H1 (cell line): ENCODE measurements around the gene OLA1. TPM values are rescaled to one million over a fixed set of nuclear protein-coding genes. Genes with fewer than 3 reads are reported as not detected.

Experiments used
- CTCF ChIA-PET: fragments of 300-600 bp; sonication (Branson Sonifier 250); formaldehyde crosslinking; loops from one replicate; lab custom pipeline; 2021; ENCODE audit not compliant: partially characterized antibody; lab: Charles Lee
- POLR2A ChIA-PET: fragments of 300-600 bp; sonication (Branson Sonifier 250); formaldehyde crosslinking; loops from one replicate; lab custom pipeline; 2021; ENCODE audit warnings: inconsistent platforms; ENCODE audit not compliant: partially characterized antibody; lab: Charles Lee
- DNase-seq, 2 experiments: peaks; one replicate each; pipeline versions ENCODE4 v3.0.0 to v3.0.0-alpha.2; 2010 to 2022; ENCODE audit warnings: low spot score in 2 of 2, low read depth in 1 of 2, mixed read lengths in 1 of 2
- FAIRE-seq: peaks from 2 replicates; lab custom pipeline; 2011; peaks lifted over from hg19 to GRCh38; lab: Jason Lieb, UNC
- H2AFZ ChIP-seq: 2 replicates; pipeline ENCODE4 v1.8.1; 2012; ENCODE audit warnings: low read length, inconsistent platforms
- H2AK5ac ChIP-seq: 2 replicates; pipeline ENCODE4 v1.6.1; 2013; ENCODE audit warnings: low read depth, low read length
- H2BK120ac ChIP-seq: replicated peaks from 2 replicates; pipeline ENCODE3; 2013; ENCODE audit warnings: low read depth, low read length, inconsistent platforms
- H2BK12ac ChIP-seq: 2 replicates; pipeline ENCODE4 v1.6.1; 2013; ENCODE audit warnings: low read depth, low read length
- H2BK15ac ChIP-seq: 2 replicates; pipeline ENCODE4 v1.6.1; 2013; ENCODE audit warnings: low read length
- H2BK20ac ChIP-seq: 2 replicates; pipeline ENCODE4 v1.6.1; 2013; ENCODE audit warnings: low read length
- H2BK5ac ChIP-seq: 2 replicates; pipeline ENCODE4 v1.6.1; 2013; ENCODE audit warnings: low read depth, low read length
- H3K14ac ChIP-seq: 2 replicates; pipeline ENCODE4 v1.6.1; 2013; ENCODE audit warnings: inconsistent platforms; ENCODE audit not compliant: insufficient read length
- H3K18ac ChIP-seq: 2 replicates; pipeline ENCODE4 v1.6.1; 2013; ENCODE audit warnings: low read length; ENCODE audit errors: extremely low read depth
- H3K23ac ChIP-seq: 2 replicates; pipeline ENCODE4 v1.6.1; 2013; ENCODE audit warnings: inconsistent platforms; ENCODE audit not compliant: insufficient read length
- H3K23me2 ChIP-seq: 2 replicates; pipeline ENCODE4 v1.6.1; 2013; ENCODE audit warnings: low read depth, low read length
- H3K27ac ChIP-seq: 2 replicates; pipeline ENCODE4 v1.6.1; 2011; ENCODE audit warnings: low read depth, low read length, inconsistent platforms
- H3K27me3 ChIP-seq, 4 experiments: replicated peaks in 1 of 4; 1 replicate in 1 of 4; 2 replicates in 3 of 4; pipeline versions ENCODE4 v1.6.1 to v1.8.1; 2011 to 2013; ENCODE audit warnings: low read length in 3 of 4, mild to moderate bottlenecking in 3 of 4, inconsistent platforms in 2 of 4, mixed read lengths in 2 of 4, moderate library complexity in 1 of 4; ENCODE audit not compliant: control insufficient read depth in 3 of 4, insufficient read depth in 3 of 4; ENCODE audit errors: extremely low read depth in 1 of 4
- H3K36me3 ChIP-seq, 4 experiments: 2 replicates each; pipeline versions ENCODE4 v1.6.1 to v1.8.1; 2011 to 2013; ENCODE audit warnings: mild to moderate bottlenecking in 4 of 4, low read length in 3 of 4, moderate library complexity in 2 of 4, control low read depth in 1 of 4, inconsistent platforms in 1 of 4; ENCODE audit not compliant: insufficient read depth in 4 of 4, control insufficient read depth in 2 of 4
- H3K4ac ChIP-seq: replicated peaks from 2 replicates; pipeline ENCODE3; 2013; ENCODE audit warnings: low read length, low read depth, mixed read lengths, inconsistent platforms; ENCODE audit not compliant: insufficient read length
- H3K4me1 ChIP-seq, 4 experiments: replicated peaks in 1 of 4; 1 replicate in 1 of 4; 2 replicates in 3 of 4; pipeline versions ENCODE4 v1.6.1 to v1.8.1; 2011 to 2013; ENCODE audit warnings: low read length in 3 of 4, inconsistent platforms in 2 of 4, mixed read lengths in 1 of 4; ENCODE audit not compliant: insufficient read depth in 4 of 4, control insufficient read depth in 3 of 4
- H3K4me2 ChIP-seq, 2 experiments: 2 replicates each; pipeline versions ENCODE4 v1.6.1 to v1.8.1; 2011 to 2013; ENCODE audit warnings: low read depth in 2 of 2, low read length in 2 of 2, control low read depth in 1 of 2, inconsistent platforms in 1 of 2, mild to moderate bottlenecking in 1 of 2; ENCODE audit not compliant: insufficient read depth in 1 of 2
- H3K4me3 ChIP-seq, 4 experiments: fragments of 200-600, 300-600 bp in 1 of 4; sonication (generic), shearing (Covaris generic), sonication (Bioruptor Twin) in 1 of 4; 2 replicates each; pipeline versions ENCODE4 v1.5.1 to v1.8.1; 2011 to 2016; ENCODE audit warnings: low read length in 4 of 4, low read depth in 3 of 4, control low read depth in 2 of 4, inconsistent platforms in 2 of 4, mild to moderate bottlenecking in 2 of 4, mixed read lengths in 1 of 4, moderate library complexity in 1 of 4; ENCODE audit not compliant: insufficient read depth in 2 of 4; ENCODE audit errors: extremely low read depth in 1 of 4
- H3K56ac ChIP-seq: replicated peaks from 2 replicates; pipeline ENCODE3; 2013; ENCODE audit warnings: low read depth, mild to moderate bottlenecking, mixed read lengths, low read length, inconsistent platforms; ENCODE audit not compliant: insufficient read length
- H3K79me1 ChIP-seq: 2 replicates; pipeline ENCODE4 v1.6.1; 2013; ENCODE audit warnings: low read depth, low read length, control low read depth
- H3K79me2 ChIP-seq, 2 experiments: 2 replicates each; pipeline versions ENCODE4 v1.6.1 to v1.8.1; 2012 to 2013; ENCODE audit warnings: low read length in 2 of 2, mild to moderate bottlenecking in 2 of 2, inconsistent platforms in 1 of 2; ENCODE audit not compliant: insufficient read depth in 2 of 2, control insufficient read depth in 1 of 2
- H3K9ac ChIP-seq, 4 experiments: replicated peaks in 1 of 4; 1 replicate in 1 of 4; 2 replicates in 3 of 4; pipeline versions ENCODE4 v1.6.1 to v1.8.1; 2011 to 2013; ENCODE audit warnings: low read depth in 3 of 4, low read length in 3 of 4, control low read depth in 2 of 4, mild to moderate bottlenecking in 2 of 4, moderate library complexity in 2 of 4, inconsistent platforms in 1 of 4; ENCODE audit errors: extremely low read depth in 1 of 4
- H3K9me3 ChIP-seq, 2 experiments: 2 replicates each; pipeline versions ENCODE4 v1.6.1 to v1.8.1; 2012 to 2013; ENCODE audit warnings: mild to moderate bottlenecking in 2 of 2, moderate library complexity in 2 of 2, control low read depth in 1 of 2, inconsistent platforms in 1 of 2, low read depth in 1 of 2, low read length in 1 of 2, mixed read lengths in 1 of 2; ENCODE audit not compliant: insufficient read depth in 2 of 2
- H4K20me1 ChIP-seq, 2 experiments: replicated peaks in 1 of 2; 2 replicates each; pipeline versions ENCODE3 to v1.8.1; 2011 to 2013; ENCODE audit warnings: inconsistent platforms in 2 of 2, low read length in 2 of 2, mild to moderate bottlenecking in 1 of 2; ENCODE audit not compliant: insufficient read depth in 2 of 2, control insufficient read depth in 1 of 2
- H4K5ac ChIP-seq: 2 replicates; pipeline ENCODE4 v1.6.1; 2013; ENCODE audit warnings: low read length, low read depth, mixed read lengths, inconsistent platforms; ENCODE audit not compliant: insufficient read length
- H4K8ac ChIP-seq: 2 replicates; pipeline ENCODE4 v1.8.0; 2013; ENCODE audit warnings: mild to moderate bottlenecking, moderate library complexity, low read length, inconsistent platforms; ENCODE audit not compliant: insufficient read depth; ENCODE audit errors: extremely low read depth
- H4K91ac ChIP-seq: replicated peaks from 2 replicates; pipeline ENCODE3; 2013; ENCODE audit warnings: low read length, mixed read lengths, inconsistent platforms; ENCODE audit not compliant: insufficient read length
- BACH1 ChIP-seq: IDR thresholded peaks from 2 replicates; pipeline ENCODE4 v1.6.1; 2012; ENCODE audit warnings: low read length, improper control_type of control experiment
- BCL11A ChIP-seq, 2 experiments: IDR thresholded peaks; one replicate each; pipeline ENCODE4 v1.6.1; 2011; ENCODE audit warnings: low read depth in 2 of 2, low read length in 2 of 2, mild to moderate bottlenecking in 2 of 2
- BRCA1 ChIP-seq: IDR thresholded peaks from 2 replicates; pipeline ENCODE4 v1.6.1; 2012; ENCODE audit warnings: low read depth, low read length, improper control_type of control experiment
- CHD2 ChIP-seq: IDR thresholded peaks from 2 replicates; pipeline ENCODE4 v1.6.1; 2012; ENCODE audit warnings: low read length, improper control_type of control experiment
- CTBP2 ChIP-seq: IDR thresholded peaks from 2 replicates; pipeline ENCODE4 v1.7.0; 2011; ENCODE audit warnings: borderline replicate concordance, mild to moderate bottlenecking, moderate library complexity, mixed read lengths, low read length; ENCODE audit not compliant: insufficient read depth, insufficient read length
- JUND ChIP-seq: IDR thresholded peaks from 2 replicates; pipeline ENCODE4 v1.6.1; 2011; ENCODE audit warnings: mild to moderate bottlenecking, improper control_type of control experiment, low read length
- NRF1 ChIP-seq: IDR thresholded peaks from 2 replicates; pipeline ENCODE4 v1.6.1; 2011; ENCODE audit warnings: mild to moderate bottlenecking, low read depth, low read length, improper control_type of control experiment
- POLR2A ChIP-seq, 2 experiments: IDR thresholded peaks; 1 replicate in 1 of 2; 2 replicates in 1 of 2; pipeline ENCODE4 v1.6.1; 2011; ENCODE audit warnings: low read depth in 2 of 2, low read length in 2 of 2, mild to moderate bottlenecking in 2 of 2; ENCODE audit errors: control extremely low read depth in 1 of 2
- POLR2AphosphoS5 ChIP-seq: IDR thresholded peaks from 2 replicates; pipeline ENCODE4 v1.6.1; 2011; ENCODE audit warnings: low read depth, low read length
- SIX5 ChIP-seq: IDR thresholded peaks from 2 replicates; pipeline ENCODE4 v1.6.1; 2011; ENCODE audit warnings: mild to moderate bottlenecking, low read depth, low read length
- SP2 ChIP-seq: IDR thresholded peaks from 2 replicates; pipeline ENCODE4 v1.6.1; 2012; ENCODE audit warnings: mild to moderate bottlenecking, low read length, inconsistent platforms
- SRF ChIP-seq: IDR thresholded peaks from 2 replicates; pipeline ENCODE4 v1.6.1; 2011; ENCODE audit warnings: mild to moderate bottlenecking, low read depth, low read length, moderate library complexity
- TAF1 ChIP-seq: IDR thresholded peaks from 2 replicates; pipeline ENCODE4 v1.6.1; 2011; ENCODE audit warnings: mild to moderate bottlenecking, low read depth, low read length
- TCF12 ChIP-seq: IDR thresholded peaks from 2 replicates; pipeline ENCODE4 v1.6.1; 2011; ENCODE audit warnings: low read depth, mild to moderate bottlenecking, low read length
- WGBS, 2 experiments: shearing (Covaris generic) in 1 of 2; methylation state at CpG; one replicate each; pipeline versions ENCODE4 v1.1.6 to v1.1.7; 2013 to 2015; ENCODE audit warnings: low lambda C conversion rate in 2 of 2, mixed read lengths in 2 of 2, inconsistent platforms in 1 of 2, low coverage in 1 of 2, missing lambda C conversion rate in 1 of 2; ENCODE audit not compliant: insufficient replicate concordance in 2 of 2, insufficient coverage in 1 of 2, insufficient read length in 1 of 2; ENCODE audit errors: extremely low coverage in 1 of 2, missing lambda C conversion rate in 1 of 2; 5-methylcytosine and 5-hydroxymethylcytosine counted together
- polyA plus RNA-seq, 7 experiments: library from polyadenylated mRNA; depleted of rRNA in 3 of 7; stranded (reverse) in 5 of 7; unstranded in 2 of 7; fragments of >200 nt in 5 of 7; fragments of 200-250 nt in 2 of 7; gene quantifications; 1 replicate in 5 of 7; 2 replicates in 1 of 7; 4 replicates in 1 of 7; pipeline versions ENCODE4 v1.2.1 to v1.2.3, GENCODE V29; 2011 to 2013; ENCODE audit warnings: missing spikeins in 2 of 7, mixed read lengths in 2 of 7
- total RNA-seq: library from RNA; stranded (reverse); fragmentation: NEBNext Ultra II Directional; extraction: Animal tissue kit (Norgen Biotek cat#: 25700); gene quantifications from 2 replicates; pipeline ENCODE4 v1.2.1, GENCODE V29; 2021

The OLA1 gene
- total and polyA plus RNA-seq, 2 of the 8 experiments (the other 6 are each of a cell fraction or from before 2014, with no cell fraction given): 39.3 to 158 TPM

DNA sequence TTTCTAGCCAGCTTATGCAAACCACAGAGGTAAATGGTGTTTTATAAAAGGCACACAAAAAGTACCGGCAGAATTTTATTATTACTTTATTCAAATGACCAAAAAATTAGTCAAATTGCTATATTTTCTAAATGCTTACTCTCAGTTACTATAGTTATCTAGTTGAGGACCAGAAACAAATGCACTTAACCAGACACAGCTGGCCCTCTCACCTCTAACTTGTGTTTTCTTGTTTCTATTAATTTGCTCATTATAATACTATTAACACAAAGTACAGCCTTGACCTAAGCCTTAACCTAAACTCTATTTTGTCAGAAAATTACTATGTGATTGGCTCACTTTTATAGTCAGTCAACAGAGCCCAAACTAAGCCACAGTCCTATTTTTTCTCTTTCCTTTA lies 26.2 kb downstream of the OLA1 start:
- Histone ChIP-seq H2BK15ac (no peak overlapping the region), H2BK12ac (no peak overlapping the region), H3K56ac (no peak overlapping the region), H2BK20ac (no peak overlapping the region), H3K36me3 (peaks cover 0 to 9% (median 3%) of the 10 kb centered on the region in 4 experiments; a peak in 4 of 8 replicates), H3K27ac (no peak overlapping the region), H3K9me3 (no peaks in the 10 kb centered on the region), H3K4ac (no peak overlapping the region), H3K14ac (no peak overlapping the region), H4K91ac (no peak overlapping the region), H3K18ac (no peak overlapping the region), H2BK5ac (no peak overlapping the region), H3K9ac (no peak overlapping the region), H3K4me2 (no peak overlapping the region), H4K5ac (no peak overlapping the region), H2AFZ (no peak overlapping the region), H2BK120ac (no peak overlapping the region), H3K27me3 (no peaks in the 10 kb centered on the region), H4K8ac (no peak overlapping the region), H3K4me3 (no peak overlapping the region), H2AK5ac (no peak overlapping the region), H3K23ac (no peak overlapping the region), H3K23me2 (no peaks in the 10 kb centered on the region), H3K79me1 (peaks cover 3% of the 10 kb centered on the region; the same call in 1 of the 2 replicates), H4K20me1 (peaks cover 0 to 4% of the 10 kb centered on the region in 2 experiments), H3K4me1 (peaks cover 0 to 3% (median 0%) of the 10 kb centered on the region in 4 experiments; a peak in 1 of 7 replicates), H3K79me2 (peaks cover 0 to 13% of the 10 kb centered on the region in 2 experiments; a peak in 2 of 4 replicates)
- ChIA-PET POLR2A (no interaction called here), CTCF (no interaction called here)
- DNase-seq: no peak
- no peak for FAIRE-seq
- TF ChIP-seq BACH1 (no peak), SIX5 (no peak), SRF (no peak), BCL11A (IDR thresholded peaks at IDR 0.05; ENCODE audit: low read depth in 2 of 2, low read length in 2 of 2) (no peak), NRF1 (no peak), SP2 (no peak), CHD2 (no peak), TAF1 (no peak), BRCA1 (no peak), POLR2A (IDR thresholded peaks at IDR 0.05; ENCODE audit: control extremely low read depth in 1 of 2, low read depth in 2 of 2, low read length in 2 of 2) (no peak), JUND (no peak), POLR2AphosphoS5 (no peak), TCF12 (no peak), CTBP2 (no peak)
- 97% methylated on average over 1 of the region's 1 CpG; no CpG with 5 or more reads in 1 of the 2 experiments for WGBS, 2 experiments
